ENCODE results near the gene SERPINB1.

DNA sequence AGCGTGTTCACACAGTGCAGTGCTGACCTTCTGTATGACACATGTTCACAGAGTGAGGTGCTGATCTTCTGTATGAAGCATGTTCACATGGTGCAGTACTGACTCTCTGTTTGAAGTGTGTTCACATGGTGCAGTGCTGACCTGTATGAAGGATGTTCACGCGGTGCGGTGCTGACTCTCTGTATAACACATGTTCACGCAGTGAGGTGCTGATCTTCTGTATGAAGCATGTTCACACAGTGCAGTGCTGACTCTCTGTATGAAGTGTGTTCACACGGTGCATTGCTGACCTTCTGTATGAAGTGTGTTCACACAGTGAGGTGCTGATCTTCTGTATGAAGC lies 10.8 kb upstream of the SERPINB1 start:
- TF ChIP-seq, protein P1, sequence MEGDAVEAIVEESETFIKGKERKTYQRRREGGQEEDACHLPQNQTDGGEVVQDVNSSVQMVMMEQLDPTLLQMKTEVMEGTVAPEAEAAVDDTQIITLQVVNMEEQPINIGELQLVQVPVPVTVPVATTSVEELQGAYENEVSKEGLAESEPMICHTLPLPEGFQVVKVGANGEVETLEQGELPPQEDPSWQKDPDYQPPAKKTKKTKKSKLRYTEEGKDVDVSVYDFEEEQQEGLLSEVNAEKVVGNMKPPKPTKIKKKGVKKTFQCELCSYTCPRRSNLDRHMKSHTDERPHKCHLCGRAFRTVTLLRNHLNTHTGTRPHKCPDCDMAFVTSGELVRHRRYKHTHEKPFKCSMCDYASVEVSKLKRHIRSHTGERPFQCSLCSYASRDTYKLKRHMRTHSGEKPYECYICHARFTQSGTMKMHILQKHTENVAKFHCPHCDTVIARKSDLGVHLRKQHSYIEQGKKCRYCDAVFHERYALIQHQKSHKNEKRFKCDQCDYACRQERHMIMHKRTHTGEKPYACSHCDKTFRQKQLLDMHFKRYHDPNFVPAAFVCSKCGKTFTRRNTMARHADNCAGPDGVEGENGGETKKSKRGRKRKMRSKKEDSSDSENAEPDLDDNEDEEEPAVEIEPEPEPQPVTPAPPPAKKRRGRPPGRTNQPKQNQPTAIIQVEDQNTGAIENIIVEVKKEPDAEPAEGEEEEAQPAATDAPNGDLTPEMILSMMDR (IDR thresholded peaks at IDR 0.05 in 2 of 3, conservative IDR thresholded peaks at IDR 0.05 in 1 of 3; ENCODE audit: control insufficient read depth in 2 of 3, extremely low read depth in 1 of 3, insufficient read depth in 1 of 3, low read depth in 3 of 3, low read length in 3 of 3) = no peak
- TF ChIP-seq NR2C2 (IDR thresholded peaks at IDR 0.05; ENCODE audit: borderline replicate concordance, control insufficient read depth, insufficient read length, low read depth) (no peak), FOXK2 (IDR thresholded peaks at IDR 0.05) (no peak), RCOR1 (conservative IDR thresholded peaks at IDR 0.05; ENCODE audit: low read depth, low read length) (no peak), BACH1 (IDR thresholded peaks at IDR 0.05; ENCODE audit: borderline replicate concordance) (no peak), YY1 (IDR thresholded peaks at IDR 0.05; ENCODE audit: low read depth, low read length) (no peak), NRF1 (conservative IDR thresholded peaks at IDR 0.05; ENCODE audit: low read depth, low read length) (no peak), EZH2 (IDR thresholded peaks at IDR 0.05; ENCODE audit: borderline replicate concordance, control insufficient read depth, low read depth, low read length) (no peak), CREB1 (IDR thresholded peaks at IDR 0.05; ENCODE audit: low read depth) (no peak)
- TF ChIP-seq, protein P2, sequence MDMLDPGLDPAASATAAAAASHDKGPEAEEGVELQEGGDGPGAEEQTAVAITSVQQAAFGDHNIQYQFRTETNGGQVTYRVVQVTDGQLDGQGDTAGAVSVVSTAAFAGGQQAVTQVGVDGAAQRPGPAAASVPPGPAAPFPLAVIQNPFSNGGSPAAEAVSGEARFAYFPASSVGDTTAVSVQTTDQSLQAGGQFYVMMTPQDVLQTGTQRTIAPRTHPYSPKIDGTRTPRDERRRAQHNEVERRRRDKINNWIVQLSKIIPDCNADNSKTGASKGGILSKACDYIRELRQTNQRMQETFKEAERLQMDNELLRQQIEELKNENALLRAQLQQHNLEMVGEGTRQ (IDR thresholded peaks at IDR 0.05; ENCODE audit: borderline replicate concordance, low read depth, low read length) = no peak
